Vagina (tissue), 2 donors: ENCODE measurements around the gene PRKG2. TPM values are rescaled to one million over a fixed set of nuclear protein-coding genes. Genes with fewer than 3 reads are reported as not detected.

Experiments used
- DNase-seq, 2 donors: peaks; one replicate each; pipeline ENCODE4 v3.0.0-alpha.2; 2017; ENCODE audit errors: extremely low spot score in 2 of 2
- H3K27ac ChIP-seq: fragments of 200-600 bp; sonication (generic); one replicate; pipeline ENCODE4 v1.5.1; 2019
- H3K27me3 ChIP-seq: fragments of 200-600 bp; sonication (generic); one replicate; pipeline ENCODE4 v1.5.1; 2019
- H3K36me3 ChIP-seq, 2 donors: fragments of 200-600 bp; sonication (generic); one replicate each; pipeline ENCODE4 v1.5.1; 2017 to 2019
- H3K4me1 ChIP-seq: fragments of 200-600 bp; sonication (generic); one replicate; pipeline ENCODE4 v1.5.1; 2019
- H3K4me3 ChIP-seq, 2 donors: fragments of 200-600 bp; sonication (generic); 1 replicate in 1 of 2; 2 replicates in 1 of 2; pipeline ENCODE4 v1.5.1; 2016 to 2019
- H3K9me3 ChIP-seq: fragments of 200-600 bp; sonication (generic); one replicate; pipeline ENCODE4 v1.5.1; 2019
- CTCF ChIP-seq, 3 experiments: fragments of 450-650 bp in 2 of 3; fragments of 200-600 bp in 1 of 3; sonication (generic) in 1 of 3; IDR thresholded peaks; one replicate each; pipeline ENCODE4 v1.5.1; 2017 to 2019; ENCODE audit warnings: antibody characterized with exemption in 3 of 3, mild to moderate bottlenecking in 2 of 3, moderate library complexity in 2 of 3
- POLR2A ChIP-seq, 2 donors: fragments of 450-650 bp; IDR thresholded peaks; one replicate each; pipeline ENCODE4 v1.6.1; 2017; ENCODE audit warnings: antibody characterized with exemption in 2 of 2, mild to moderate bottlenecking in 2 of 2, moderate library complexity in 2 of 2
- POLR2AphosphoS5 ChIP-seq, 2 donors: sonication (generic); formaldehyde crosslinking; IDR thresholded peaks; one replicate each; pipeline ENCODE4 v1.9.0; 2017; ENCODE audit warnings: antibody characterized with exemption in 2 of 2, mild to moderate bottlenecking in 2 of 2, low read depth in 1 of 2; ENCODE audit not compliant: insufficient read depth in 1 of 2
- intact Hi-C: fragments of 100-400 bp; cut with DNase I; formaldehyde crosslinking; loops from one replicate; pipeline ENCODE4 v1.15.1; 2023
- total RNA-seq: library from RNA; depleted of rRNA; stranded (reverse); fragments of >200 nt; gene quantifications from one replicate; pipeline ENCODE4 v1.2.3, GENCODE V29; 2016

The PRKG2 gene
- total RNA-seq, 1 donor from 2014 or later = 0.49 TPM

- DNase-seq = no peak
- no peaks in the 10 kb centered on the region for H3K4me1 ChIP-seq
- no peaks in the 10 kb centered on the region for H3K27me3 ChIP-seq
- H3K36me3 ChIP-seq = no peaks in the 10 kb centered on the region
- no peak overlapping the region for H3K27ac ChIP-seq
- no peak overlapping the region for H3K4me3 ChIP-seq
- H3K9me3 ChIP-seq = no peaks in the 10 kb centered on the region
- intact Hi-C loops = no loop called here
- no peak for TF ChIP-seq POLR2A (IDR thresholded peaks at IDR 0.05)
- TF ChIP-seq CTCF (IDR thresholded peaks at IDR 0.05) = no peak
- TF ChIP-seq POLR2AphosphoS5 (IDR thresholded peaks at IDR 0.05; ENCODE audit: insufficient read depth in 1 of 2, low read depth in 1 of 2) = no peak
These were observed 153.7 kb downstream of the PRKG2 start for GRCh38 chr4:81061344-81061730.

- Histone ChIP-seq H3K27ac (no peak overlapping the region), H3K9me3 (no peaks in the 10 kb centered on the region), H3K4me1 (no peaks in the 10 kb centered on the region), H3K27me3 (no peaks in the 10 kb centered on the region), H3K36me3 (no peaks in the 10 kb centered on the region), H3K4me3 (no peak overlapping the region)
- intact Hi-C loops = no loop called here
- no peak for DNase-seq
- no peak for TF ChIP-seq POLR2A (IDR thresholded peaks at IDR 0.05)
These were observed 154.3 kb downstream of the PRKG2 start for GRCh38 chr4:81060587-81061343.

- TF ChIP-seq CTCF (IDR thresholded peaks at IDR 0.05) = no peak
- TF ChIP-seq POLR2AphosphoS5 (IDR thresholded peaks at IDR 0.05; ENCODE audit: insufficient read depth in 1 of 2, low read depth in 1 of 2) = no peak
- no peak for TF ChIP-seq POLR2A (IDR thresholded peaks at IDR 0.05)
- H3K4me3 ChIP-seq = no peak overlapping the region
- no peaks in the 10 kb centered on the region for H3K27me3 ChIP-seq
- no peak for DNase-seq
- H3K4me1 ChIP-seq = no peaks in the 10 kb centered on the region
- H3K27ac ChIP-seq = no peak overlapping the region
- intact Hi-C loops = no loop called here
- no peaks in the 10 kb centered on the region for H3K9me3 ChIP-seq
- H3K36me3 ChIP-seq = no peaks in the 10 kb centered on the region
These were observed 156.4 kb downstream of the PRKG2 start for GRCh38 chr4:81058621-81059020.

- TF ChIP-seq POLR2AphosphoS5 (IDR thresholded peaks at IDR 0.05; ENCODE audit: insufficient read depth in 1 of 2, low read depth in 1 of 2) (no peak), CTCF (IDR thresholded peaks at IDR 0.05) (no peak), POLR2A (IDR thresholded peaks at IDR 0.05) (no peak)
- no peaks in the 10 kb centered on the region for H3K27me3 ChIP-seq
- no peaks in the 10 kb centered on the region for H3K36me3 ChIP-seq
- no peaks in the 10 kb centered on the region for H3K9me3 ChIP-seq
- intact Hi-C loops = no loop called here
- H3K4me3 ChIP-seq = no peak overlapping the region
- no peak overlapping the region for H3K27ac ChIP-seq
- H3K4me1 ChIP-seq = no peaks in the 10 kb centered on the region
- DNase-seq = no peak
These were observed 162.6 kb downstream of the PRKG2 start for GRCh38 chr4:81052119-81053068.

- no peak for TF ChIP-seq CTCF (IDR thresholded peaks at IDR 0.05)
- no peak for TF ChIP-seq POLR2AphosphoS5 (IDR thresholded peaks at IDR 0.05; ENCODE audit: insufficient read depth in 1 of 2, low read depth in 1 of 2)
- TF ChIP-seq POLR2A (IDR thresholded peaks at IDR 0.05) = no peak
- Histone ChIP-seq H3K27me3 (no peaks in the 10 kb centered on the region), H3K36me3 (no peaks in the 10 kb centered on the region), H3K9me3 (no peaks in the 10 kb centered on the region), H3K4me1 (no peaks in the 10 kb centered on the region), H3K27ac (no peak overlapping the region), H3K4me3 (no peak overlapping the region)
- intact Hi-C loops = no loop called here
- DNase-seq = no peak
These were observed 165.1 kb downstream of the PRKG2 start for GRCh38 chr4:81049907-81050306.
